GM20000 (cell line): Measurements from ENCODE around the gene COL1A2.

Experiments
- DNase-seq: peaks from one replicate; pipeline ENCODE4 v3.0.0; 2012; ENCODE audit warnings: low spot score
- CTCF ChIP-seq: IDR thresholded peaks from 2 replicates; pipeline ENCODE4 v1.5.1; 2012; ENCODE audit warnings: mild to moderate bottlenecking, control low read depth; ENCODE audit errors: extremely low read depth, missing control alignments

Gene COL1A2

GRCh38 chr7:94367949-94368348 is 26.7 kb upstream of the COL1A2 start:
- TF ChIP-seq CTCF = no peak
- DNase-seq = no peak

- no peak for DNase-seq
- no peak for TF ChIP-seq CTCF
These were observed 26.3 kb upstream of the COL1A2 start for GRCh38 chr7:94368371-94368791.

- TF ChIP-seq CTCF = no peak
- no peak for DNase-seq
These were observed 20.5 kb upstream of the COL1A2 start for GRCh38 chr7:94374231-94374630.

- TF ChIP-seq CTCF = no peak
- DNase-seq = no peak
These were observed 19.8 kb upstream of the COL1A2 start for GRCh38 chr7:94374721-94375566.

GRCh38 chr7:94375691-94376090 is 19.0 kb upstream of the COL1A2 start:
- no peak for TF ChIP-seq CTCF
- DNase-seq = no peak

- TF ChIP-seq CTCF = no peak
These were observed 18.4 kb upstream of the COL1A2 start for GRCh38 chr7:94376281-94376680.

GRCh38 chr7:94378356-94378755 is 16.3 kb upstream of the COL1A2 start:
- no peak for TF ChIP-seq CTCF
- DNase-seq = no peak

More at GRCh38 chr7:94376281-94376680, 18.4 kb upstream of the COL1A2 start:
- DNase-seq = no peak
